Cardiac fibroblast (primary cell): ENCODE data around the gene KIF3C.
"Not testable (repeated sequence)": the region's sequence is repeated elsewhere in the genome, so short reads cannot be mapped to it uniquely, and the experiment has no call there.

Experiments used
- DNase-seq, 2 donors: peaks; one replicate each; pipeline versions ENCODE4 v3.0.0 to v3.0.0-alpha.2; 2010; ENCODE audit warnings: low read depth in 2 of 2
- H3K4me3 ChIP-seq, 2 donors: replicated peaks in 1 of 2; 1 replicate in 1 of 2; 2 replicates in 1 of 2; pipeline ENCODE4 v1.5.1; 2011; ENCODE audit warnings: low read depth in 2 of 2, low read length in 2 of 2, mild to moderate bottlenecking in 2 of 2, moderate library complexity in 1 of 2
- CTCF ChIP-seq: IDR thresholded peaks from one replicate; pipeline ENCODE4 v1.5.1; 2011; ENCODE audit warnings: low read depth, mild to moderate bottlenecking, low read length, inconsistent platforms

Gene KIF3C

GRCh38 chr2:26008851-26009566 lies 26.7 kb upstream of the KIF3C start:
- TF ChIP-seq CTCF: no peak
- DNase-seq: peak; percentile 94 to 95
- no peak overlapping the region for H3K4me3 ChIP-seq

GRCh38 chr2:26008095-26008494 lies 25.8 kb upstream of the KIF3C start:
- DNase-seq: no peak
- H3K4me3 ChIP-seq: no peak overlapping the region
- TF ChIP-seq CTCF: no peak

- no peak for TF ChIP-seq CTCF
Measured at GRCh38 chr2:26002632-26003310, 20.5 kb upstream of the KIF3C start.

GRCh38 chr2:26001743-26002351 lies 19.6 kb upstream of the KIF3C start:
- DNase-seq: peak; percentile 18 to 86
- no peak for TF ChIP-seq CTCF
- H3K4me3 ChIP-seq: no peak overlapping the region

More at GRCh38 chr2:26002632-26003310, 20.5 kb upstream of the KIF3C start:
- H3K4me3 ChIP-seq: no peak overlapping the region
- no peak for DNase-seq

- no peak for DNase-seq
- TF ChIP-seq CTCF: no peak
- H3K4me3 ChIP-seq: no peak overlapping the region
Measured at GRCh38 chr2:26000561-26001082, 18.3 kb upstream of the KIF3C start.

- peak in 1 of 2 donors; percentile 27 for DNase-seq
- H3K4me3 ChIP-seq: not testable (repeated sequence)
Measured at GRCh38 chr2:25999406-25999805, 17.1 kb upstream of the KIF3C start.

- H3K4me3 ChIP-seq, DNase-seq: not testable (repeated sequence)
Measured at GRCh38 chr2:25998816-25999383, 16.6 kb upstream of the KIF3C start.
